ENCODE data around the gene CDR2L. TPM values are rescaled to one million over a fixed set of nuclear protein-coding genes. Genes with fewer than 3 reads are reported as not detected.

The CDR2L gene
- total and polyA plus RNA-seq, 9 donors: 2.1 to 19.2 (median 5.2) TPM

- Histone ChIP-seq H3K4me3 (no peak overlapping the region), H3K27ac (no peak overlapping the region), H3K4me1 (ENCODE audit: insufficient read depth) (no peaks in the 10 kb centered on the region), H3K9me3 (no peaks in the 10 kb centered on the region), H3K27me3 (no peaks in the 10 kb centered on the region), H3K36me3 (no peaks in the 10 kb centered on the region)
- no peak for DNase-seq
- no peak for TF ChIP-seq POLR2A (IDR thresholded peaks at IDR 0.05)
- no peak for TF ChIP-seq CTCF (IDR thresholded peaks at IDR 0.05)
- no peak for TF ChIP-seq EP300 (IDR thresholded peaks at IDR 0.05)
- intact Hi-C loops (cut with DNase I): loop anchor here in 3 of 4 donors (5.0 to 10.0 kb wide), 3 partner anchors 88 to 160 kb away; no protein-coding TSS in a partner anchor
- 54 to 56% (median 55%) methylated on average over 23 to 24 of the region's 24 CpGs for WGBS, 3 donors
These were observed 34.9 kb upstream of the CDR2L start for GRCh38 chr17:74952431-74953133.

GRCh38 chr17:74953134-74953687 lies 34.2 kb upstream of the CDR2L start:
- Histone ChIP-seq H3K36me3 (no peaks in the 10 kb centered on the region), H3K4me3 (no peak overlapping the region), H3K27ac (no peak overlapping the region), H3K9me3 (no peaks in the 10 kb centered on the region), H3K4me1 (ENCODE audit: insufficient read depth) (no peaks in the 10 kb centered on the region), H3K27me3 (no peaks in the 10 kb centered on the region)
- WGBS, 3 donors: 71 to 73% (median 72%) methylated on average over 11 of the region's 11 CpGs
- intact Hi-C loops (cut with DNase I): loop anchor here in 3 of 4 donors (5.0 to 10.0 kb wide), 3 partner anchors 88 to 161 kb away; no protein-coding TSS in a partner anchor
- DNase-seq: no peak
- TF ChIP-seq POLR2A (IDR thresholded peaks at IDR 0.05) (no peak), EP300 (IDR thresholded peaks at IDR 0.05) (no peak), CTCF (IDR thresholded peaks at IDR 0.05) (no peak)

GRCh38 chr17:74954115-74954514 lies 33.3 kb upstream of the CDR2L start:
- Histone ChIP-seq H3K4me3 (no peak overlapping the region), H3K27me3 (no peaks in the 10 kb centered on the region), H3K27ac (no peak overlapping the region), H3K4me1 (ENCODE audit: insufficient read depth) (no peaks in the 10 kb centered on the region), H3K36me3 (no peaks in the 10 kb centered on the region), H3K9me3 (no peaks in the 10 kb centered on the region)
- intact Hi-C loops (cut with DNase I): loop anchor here in 3 of 4 donors (5.0 to 10.0 kb wide), 3 partner anchors 89 to 162 kb away; no protein-coding TSS in a partner anchor
- TF ChIP-seq CTCF (IDR thresholded peaks at IDR 0.05): no peak
- TF ChIP-seq POLR2A (IDR thresholded peaks at IDR 0.05): no peak
- TF ChIP-seq EP300 (IDR thresholded peaks at IDR 0.05): no peak
- 80 to 81% (median 80%) methylated on average over 15 of the region's 15 CpGs for WGBS, 3 donors
- no peak for DNase-seq

- no peak for DNase-seq
- no peak overlapping the region for H3K27ac ChIP-seq
- no peaks in the 10 kb centered on the region for H3K9me3 ChIP-seq
- intact Hi-C loops (cut with DNase I): loop anchor here (5.0 to 10.0 kb wide), 5 partner anchors 90 to 213 kb away; partner anchors contain the start of gene NHERF1 (in 1 of the 4)
- no peak overlapping the region for H3K4me3 ChIP-seq
- TF ChIP-seq CTCF (IDR thresholded peaks at IDR 0.05) (no peak), POLR2A (IDR thresholded peaks at IDR 0.05) (no peak), EP300 (IDR thresholded peaks at IDR 0.05) (no peak)
- H3K4me1 ChIP-seq (ENCODE audit: insufficient read depth): no peaks in the 10 kb centered on the region
- no peaks in the 10 kb centered on the region for H3K36me3 ChIP-seq
- 57 to 65% (median 60%) methylated on average over 13 of the region's 13 CpGs for WGBS, 3 donors
- H3K27me3 ChIP-seq: no peaks in the 10 kb centered on the region
These were observed 32.6 kb upstream of the CDR2L start for GRCh38 chr17:74954665-74955421.

Measured in ovary (tissue), 9 donors.